Measurements from ENCODE around the gene FRMPD1. TPM values are rescaled to one million over a fixed set of nuclear protein-coding genes. Genes with fewer than 3 reads are reported as not detected.

FRMPD1 gene
- total and polyA plus RNA-seq, 7 experiments from 2014 or later: not detected

- H3K9me3 Mint-ChIP-seq: no peaks in the 10 kb centered on the region
- CTCF ChIA-PET: interaction anchor here (0.6 kb wide), 2 partner anchors 53 to 279 kb away, joined by 3 read pairs; no protein-coding TSS in a partner anchor
Observed at GRCh38 chr9:37675661-37676060, 24.9 kb downstream of the FRMPD1 start.

DNA sequence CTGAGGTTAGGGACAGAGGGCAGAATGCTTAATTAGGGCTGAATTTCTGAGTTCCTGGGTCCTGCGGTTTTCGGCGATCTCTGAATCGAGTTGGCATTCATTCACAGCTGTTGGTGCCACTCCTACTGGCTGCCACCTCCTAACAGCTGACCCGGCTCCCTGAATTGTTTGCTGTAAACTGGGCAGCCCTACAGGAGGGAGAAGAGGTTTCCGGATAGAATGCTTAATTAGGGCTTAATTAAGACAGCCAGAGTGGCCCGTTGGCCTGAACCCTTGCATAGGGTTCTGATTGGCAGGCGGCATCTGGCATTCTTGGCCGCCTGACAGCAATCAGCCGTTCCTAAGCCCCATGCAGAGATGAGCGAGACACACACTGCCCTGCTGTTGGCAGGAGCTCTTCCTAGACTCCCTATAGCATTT is 25.7 kb downstream of the FRMPD1 start:
- ChIA-PET POLR2A (no interaction called here), CTCF (interaction anchor here (0.6 kb wide), 1 partner anchor 280 kb away, joined by 3 read pairs; no protein-coding TSS in a partner anchor)
- no peak overlapping the region for H3K4me3 Mint-ChIP-seq
- Histone ChIP-seq H3K27me3 (ENCODE audit: control insufficient read depth in 2 of 2, insufficient read depth in 2 of 2, low read length in 2 of 2) (no peaks in the 10 kb centered on the region), H3K4me3 (ENCODE audit: low read length) (no peak overlapping the region), H3K9me3 (ENCODE audit: control insufficient read depth in 2 of 3, low read length in 3 of 3) (no peaks in the 10 kb centered on the region), H3K27ac (ENCODE audit: low read depth, low read length) (no peak overlapping the region), H3K4me1 (ENCODE audit: control insufficient read depth in 2 of 2, insufficient read depth in 2 of 2, low read length in 2 of 2) (no peaks in the 10 kb centered on the region), H3K36me3 (ENCODE audit: control insufficient read depth in 2 of 3, insufficient read depth in 3 of 3, low read length in 3 of 3) (no peaks in the 10 kb centered on the region)
- ATAC-seq (no peak), DNase-seq (no peak)
- no peaks in the 10 kb centered on the region for H3K9me3 Mint-ChIP-seq
- H3K27me3 Mint-ChIP-seq: peaks cover 2 to 26% (median 11%) of the 10 kb centered on the region in 5 donors
- H3K4me1 Mint-ChIP-seq: no peaks in the 10 kb centered on the region
- H3K36me3 Mint-ChIP-seq: no peaks in the 10 kb centered on the region
- no peak overlapping the region for H3K27ac Mint-ChIP-seq
- intact Hi-C loops (cut with micrococcal nuclease): no loop called here

More at GRCh38 chr9:37675661-37676060, 24.9 kb downstream of the FRMPD1 start:
- Histone ChIP-seq H3K9me3 (ENCODE audit: control insufficient read depth in 2 of 3, low read length in 3 of 3) (no peaks in the 10 kb centered on the region), H3K4me3 (ENCODE audit: low read length) (no peak overlapping the region), H3K27me3 (ENCODE audit: control insufficient read depth in 2 of 2, insufficient read depth in 2 of 2, low read length in 2 of 2) (no peaks in the 10 kb centered on the region), H3K36me3 (ENCODE audit: control insufficient read depth in 2 of 3, insufficient read depth in 3 of 3, low read length in 3 of 3) (no peaks in the 10 kb centered on the region), H3K27ac (ENCODE audit: low read depth, low read length) (no peak overlapping the region), H3K4me1 (ENCODE audit: control insufficient read depth in 2 of 2, insufficient read depth in 2 of 2, low read length in 2 of 2) (no peaks in the 10 kb centered on the region)
- H3K36me3 Mint-ChIP-seq: no peaks in the 10 kb centered on the region
- intact Hi-C loops (cut with micrococcal nuclease): no loop called here
- ATAC-seq (no peak), DNase-seq (no peak)
- no peak overlapping the region for H3K27ac Mint-ChIP-seq
- peaks cover 0 to 25% (median 17%) of the 10 kb centered on the region in 5 donors for H3K27me3 Mint-ChIP-seq
- H3K4me3 Mint-ChIP-seq: no peak overlapping the region
- no peaks in the 10 kb centered on the region for H3K4me1 Mint-ChIP-seq
- POLR2A ChIA-PET: no interaction called here

DNA sequence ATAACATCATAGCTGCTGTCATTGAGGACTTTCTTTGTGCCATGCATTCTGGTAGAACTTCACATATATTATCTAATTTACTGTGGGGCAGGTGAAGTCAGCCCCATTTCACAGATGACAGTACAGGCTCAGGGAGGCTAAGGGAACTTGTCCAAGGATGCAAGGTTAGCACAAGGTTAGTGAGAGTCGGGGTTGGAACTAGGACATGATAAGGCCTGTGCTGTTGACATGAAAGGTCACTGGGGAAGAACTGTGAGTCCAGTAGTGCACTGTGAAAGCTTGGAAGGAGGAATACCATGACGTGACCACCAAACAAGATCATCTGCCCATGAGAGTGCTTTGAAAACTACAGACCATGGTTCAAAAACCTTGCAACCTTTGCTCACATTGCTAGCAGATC is 26.7 kb downstream of the FRMPD1 start:
- intact Hi-C loops (cut with micrococcal nuclease): no loop called here
- no peak overlapping the region for H3K4me3 ChIP-seq (ENCODE audit: low read length)
- Mint-ChIP-seq H3K27me3 (peaks cover 12 to 31% (median 18%) of the 10 kb centered on the region in 5 donors), H3K4me1 (no peaks in the 10 kb centered on the region), H3K36me3 (peaks cover 0 to 4% (median 0%) of the 10 kb centered on the region in 5 donors), H3K4me3 (no peak overlapping the region), H3K9me3 (no peaks in the 10 kb centered on the region), H3K27ac (no peak overlapping the region)
- DNase-seq (no peak), ATAC-seq (no peak)
- ChIA-PET POLR2A (no interaction called here), CTCF (interaction anchor here (0.5 kb wide), 1 partner anchor 20 kb away, joined by 3 read pairs; no protein-coding TSS in a partner anchor)
- no peaks in the 10 kb centered on the region for H3K36me3 ChIP-seq (ENCODE audit: control insufficient read depth in 2 of 3, insufficient read depth in 3 of 3, low read length in 3 of 3)
- H3K27ac ChIP-seq (ENCODE audit: low read depth, low read length): no peak overlapping the region
- no peaks in the 10 kb centered on the region for H3K9me3 ChIP-seq (ENCODE audit: control insufficient read depth in 2 of 3, low read length in 3 of 3)
- no peaks in the 10 kb centered on the region for H3K4me1 ChIP-seq (ENCODE audit: control insufficient read depth in 2 of 2, insufficient read depth in 2 of 2, low read length in 2 of 2)
- no peaks in the 10 kb centered on the region for H3K27me3 ChIP-seq (ENCODE audit: control insufficient read depth in 2 of 2, insufficient read depth in 2 of 2, low read length in 2 of 2)

DNA sequence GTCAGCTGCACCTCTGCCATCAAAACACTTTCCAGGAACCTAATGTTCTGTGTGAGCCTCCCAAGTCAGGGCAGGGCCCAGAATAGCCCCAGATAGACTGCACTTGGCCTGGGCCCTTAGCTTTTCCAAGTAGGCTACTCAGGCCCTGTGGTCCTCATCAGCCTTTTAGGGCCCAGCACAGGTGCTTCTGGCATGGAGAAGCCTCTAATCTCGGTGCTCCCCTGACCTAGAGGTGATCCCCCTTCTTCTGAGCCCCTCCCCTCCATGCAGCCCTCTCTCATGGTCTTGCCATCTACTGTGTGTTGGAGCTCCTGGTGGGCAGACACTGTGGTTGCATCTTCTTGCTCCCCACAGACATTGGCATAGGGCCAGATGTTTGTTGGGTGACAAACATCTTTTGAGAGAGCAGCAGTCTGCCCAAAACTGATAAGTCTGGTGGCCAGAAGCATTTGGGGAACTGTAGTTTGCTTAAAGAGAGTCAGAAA is 28.1 kb downstream of the FRMPD1 start:
- Mint-ChIP-seq H3K27me3 (peaks cover 20 to 42% (median 29%) of the 10 kb centered on the region in 5 donors), H3K9me3 (no peaks in the 10 kb centered on the region), H3K4me1 (no peaks in the 10 kb centered on the region), H3K4me3 (no peak overlapping the region), H3K27ac (no peak overlapping the region), H3K36me3 (peaks cover 0 to 4% (median 0%) of the 10 kb centered on the region in 5 donors)
- POLR2A ChIA-PET: no interaction called here
- Histone ChIP-seq H3K36me3 (ENCODE audit: control insufficient read depth in 2 of 3, insufficient read depth in 3 of 3, low read length in 3 of 3) (no peaks in the 10 kb centered on the region), H3K27me3 (ENCODE audit: control insufficient read depth in 2 of 2, insufficient read depth in 2 of 2, low read length in 2 of 2) (no peaks in the 10 kb centered on the region), H3K4me3 (ENCODE audit: low read length) (no peak overlapping the region), H3K4me1 (ENCODE audit: control insufficient read depth in 2 of 2, insufficient read depth in 2 of 2, low read length in 2 of 2) (no peaks in the 10 kb centered on the region), H3K27ac (ENCODE audit: low read depth, low read length) (no peak overlapping the region), H3K9me3 (ENCODE audit: control insufficient read depth in 2 of 3, low read length in 3 of 3) (no peaks in the 10 kb centered on the region)
- intact Hi-C loops (cut with micrococcal nuclease): no loop called here
- no peak for ATAC-seq
- no peak for DNase-seq
- CTCF ChIA-PET: no interaction called here

- DNase-seq: no peak
- no peak for ATAC-seq
- no peaks in the 10 kb centered on the region for H3K36me3 ChIP-seq (ENCODE audit: control insufficient read depth in 2 of 3, insufficient read depth in 3 of 3, low read length in 3 of 3)
- intact Hi-C loops (cut with micrococcal nuclease): no loop called here
- Mint-ChIP-seq H3K27ac (no peak overlapping the region), H3K4me3 (no peak overlapping the region), H3K36me3 (peaks cover 0 to 7% (median 0%) of the 10 kb centered on the region in 5 donors), H3K9me3 (peaks cover 0 to 1% (median 0%) of the 10 kb centered on the region in 11 donors), H3K27me3 (peaks cover 21 to 50% (median 32%) of the 10 kb centered on the region in 5 donors), H3K4me1 (no peaks in the 10 kb centered on the region)
- no peaks in the 10 kb centered on the region for H3K4me1 ChIP-seq (ENCODE audit: control insufficient read depth in 2 of 2, insufficient read depth in 2 of 2, low read length in 2 of 2)
- no peak overlapping the region for H3K27ac ChIP-seq (ENCODE audit: low read depth, low read length)
- POLR2A ChIA-PET: no interaction called here
- H3K4me3 ChIP-seq (ENCODE audit: low read length): no peak overlapping the region
- H3K27me3 ChIP-seq (ENCODE audit: control insufficient read depth in 2 of 2, insufficient read depth in 2 of 2, low read length in 2 of 2): no peaks in the 10 kb centered on the region
- CTCF ChIA-PET: no interaction called here
- H3K9me3 ChIP-seq (ENCODE audit: control insufficient read depth in 2 of 3, low read length in 3 of 3): no peaks in the 10 kb centered on the region
Observed at GRCh38 chr9:37679649-37680402, 29.1 kb downstream of the FRMPD1 start.

DNA sequence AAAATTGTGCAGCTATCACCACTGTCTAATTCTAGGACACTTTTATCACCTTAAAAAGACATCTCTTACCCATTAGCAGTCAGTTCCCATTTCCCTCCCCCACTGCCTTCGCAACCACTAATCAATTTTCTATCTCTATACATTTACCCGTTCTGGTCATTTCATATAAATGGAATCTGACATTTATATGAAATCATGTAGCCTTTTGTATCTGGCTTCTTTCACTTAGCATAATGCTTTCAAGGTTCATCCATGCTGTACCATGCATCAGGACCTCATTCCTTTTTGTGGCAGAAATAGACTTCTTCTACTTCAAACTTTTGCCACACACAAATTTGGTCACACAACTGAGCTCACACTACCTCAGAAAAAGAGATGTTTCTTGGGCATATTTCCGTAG is 32.2 kb downstream of the FRMPD1 start:
- CTCF ChIA-PET: no interaction called here
- ATAC-seq (no peak), DNase-seq (no peak)
- H3K4me3 ChIP-seq (ENCODE audit: low read length): no peak overlapping the region
- POLR2A ChIA-PET: no interaction called here
- no peak overlapping the region for H3K27ac ChIP-seq (ENCODE audit: low read depth, low read length)
- Mint-ChIP-seq H3K9me3 (peaks cover 0 to 2% (median 0%) of the 10 kb centered on the region in 11 donors), H3K4me1 (no peaks in the 10 kb centered on the region), H3K4me3 (no peak overlapping the region), H3K36me3 (peaks cover 0 to 7% (median 0%) of the 10 kb centered on the region in 5 donors), H3K27me3 (peaks cover 30 to 53% (median 46%) of the 10 kb centered on the region in 5 donors), H3K27ac (no peak overlapping the region)
- no peaks in the 10 kb centered on the region for H3K36me3 ChIP-seq (ENCODE audit: control insufficient read depth in 2 of 3, insufficient read depth in 3 of 3, low read length in 3 of 3)
- no peaks in the 10 kb centered on the region for H3K9me3 ChIP-seq (ENCODE audit: control insufficient read depth in 2 of 3, low read length in 3 of 3)
- no peaks in the 10 kb centered on the region for H3K27me3 ChIP-seq (ENCODE audit: control insufficient read depth in 2 of 2, insufficient read depth in 2 of 2, low read length in 2 of 2)
- H3K4me1 ChIP-seq (ENCODE audit: control insufficient read depth in 2 of 2, insufficient read depth in 2 of 2, low read length in 2 of 2): no peaks in the 10 kb centered on the region
- intact Hi-C loops (cut with micrococcal nuclease): no loop called here
